ENCODE measurements around the gene HIBCH. TPM values are rescaled to one million over a fixed set of nuclear protein-coding genes. Genes with fewer than 3 reads are reported as not detected.

The HIBCH gene
- total RNA-seq, 1 donor from 2014 or later, result 33.7 TPM

DNA sequence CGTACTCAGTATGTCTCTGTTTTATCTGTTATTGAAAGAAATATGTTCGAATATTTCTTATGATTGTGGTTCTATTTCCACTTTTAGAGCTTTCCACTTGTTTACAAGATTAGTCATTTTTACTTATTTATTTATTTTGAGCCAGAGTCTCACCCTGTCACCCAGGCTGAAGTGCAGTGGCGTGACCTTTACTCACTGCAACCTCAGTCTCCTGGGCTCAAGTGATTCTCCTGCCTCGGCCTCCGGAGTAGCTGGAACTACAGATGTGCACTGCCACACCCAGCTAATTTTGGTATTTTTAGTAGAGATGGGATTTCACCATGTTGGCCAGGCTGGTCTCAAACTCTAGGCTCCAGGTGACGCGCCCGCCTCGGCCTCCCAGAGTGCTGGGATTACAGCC is 53.3 kb downstream of the HIBCH start:
- Mint-ChIP-seq H3K36me3 (ENCODE audit: low read depth) (peaks cover 9% of the 10 kb centered on the region), H3K4me3 (no peak overlapping the region), H3K27me3 (ENCODE audit: low read depth) (no peaks in the 10 kb centered on the region), H3K9me3 (peaks cover 3% of the 10 kb centered on the region), H3K27ac (ENCODE audit: unreplicated experiment) (no peak overlapping the region), H3K4me1 (no peaks in the 10 kb centered on the region)
- DNase-seq (ENCODE audit: low read depth, low spot score), result no peak
- TF ChIP-seq, protein P1, sequence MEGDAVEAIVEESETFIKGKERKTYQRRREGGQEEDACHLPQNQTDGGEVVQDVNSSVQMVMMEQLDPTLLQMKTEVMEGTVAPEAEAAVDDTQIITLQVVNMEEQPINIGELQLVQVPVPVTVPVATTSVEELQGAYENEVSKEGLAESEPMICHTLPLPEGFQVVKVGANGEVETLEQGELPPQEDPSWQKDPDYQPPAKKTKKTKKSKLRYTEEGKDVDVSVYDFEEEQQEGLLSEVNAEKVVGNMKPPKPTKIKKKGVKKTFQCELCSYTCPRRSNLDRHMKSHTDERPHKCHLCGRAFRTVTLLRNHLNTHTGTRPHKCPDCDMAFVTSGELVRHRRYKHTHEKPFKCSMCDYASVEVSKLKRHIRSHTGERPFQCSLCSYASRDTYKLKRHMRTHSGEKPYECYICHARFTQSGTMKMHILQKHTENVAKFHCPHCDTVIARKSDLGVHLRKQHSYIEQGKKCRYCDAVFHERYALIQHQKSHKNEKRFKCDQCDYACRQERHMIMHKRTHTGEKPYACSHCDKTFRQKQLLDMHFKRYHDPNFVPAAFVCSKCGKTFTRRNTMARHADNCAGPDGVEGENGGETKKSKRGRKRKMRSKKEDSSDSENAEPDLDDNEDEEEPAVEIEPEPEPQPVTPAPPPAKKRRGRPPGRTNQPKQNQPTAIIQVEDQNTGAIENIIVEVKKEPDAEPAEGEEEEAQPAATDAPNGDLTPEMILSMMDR (conservative IDR thresholded peaks at IDR 0.05), result no peak

DNA sequence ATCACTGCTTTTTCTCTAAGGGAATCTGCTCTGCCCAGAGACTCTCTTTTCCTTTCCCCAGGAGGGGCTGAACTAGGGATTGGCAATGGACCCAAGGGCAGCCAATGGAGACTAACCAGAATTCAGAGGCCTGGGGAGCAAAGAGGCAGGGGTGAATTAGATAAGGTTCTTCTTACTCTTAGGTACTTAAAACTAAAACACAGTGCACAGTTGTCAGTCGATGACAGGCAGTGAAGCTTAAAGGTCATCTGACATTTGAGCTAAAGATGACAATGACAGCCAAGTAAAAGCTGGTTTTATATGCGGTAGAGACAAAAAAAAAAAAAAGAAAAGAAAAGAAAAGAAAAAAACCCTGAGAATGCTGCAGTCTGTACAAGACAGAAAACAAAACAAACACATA is 57.8 kb downstream of the HIBCH start:
- H3K4me1 Mint-ChIP-seq, result no peaks in the 10 kb centered on the region
- DNase-seq (ENCODE audit: low read depth, low spot score), result no peak
- TF ChIP-seq, protein P1 (conservative IDR thresholded peaks at IDR 0.05), result no peak
- no peak overlapping the region for H3K27ac Mint-ChIP-seq (ENCODE audit: unreplicated experiment)
- peaks cover 6% of the 10 kb centered on the region for H3K9me3 Mint-ChIP-seq
- H3K4me3 Mint-ChIP-seq, result no peak overlapping the region
- H3K27me3 Mint-ChIP-seq (ENCODE audit: low read depth), result no peaks in the 10 kb centered on the region
- peaks cover 26% of the 10 kb centered on the region for H3K36me3 Mint-ChIP-seq (ENCODE audit: low read depth)

DNA sequence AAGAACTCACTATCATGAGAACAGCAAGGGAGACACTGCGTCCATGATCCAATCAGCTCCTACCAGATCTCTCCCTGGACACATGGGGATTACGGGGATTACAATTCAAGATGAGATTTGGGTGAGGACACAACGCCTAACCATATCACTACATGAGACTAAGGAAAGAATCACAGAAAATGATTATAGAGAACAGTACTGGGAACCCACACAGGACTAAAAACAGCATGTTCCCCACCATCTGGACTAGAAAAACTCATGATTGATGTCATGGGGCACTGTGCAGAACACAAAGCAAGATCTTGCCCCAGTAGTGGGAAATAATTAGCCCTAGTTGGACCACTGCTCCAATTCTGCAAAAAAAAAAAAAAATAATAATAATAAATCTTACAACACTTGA is 63.5 kb downstream of the HIBCH start:
- TF ChIP-seq, protein P1 (conservative IDR thresholded peaks at IDR 0.05), result no peak
- Mint-ChIP-seq H3K4me3 (no peak overlapping the region), H3K27me3 (ENCODE audit: low read depth) (no peaks in the 10 kb centered on the region), H3K9me3 (peaks cover 4% of the 10 kb centered on the region), H3K27ac (ENCODE audit: unreplicated experiment) (no peak overlapping the region), H3K36me3 (ENCODE audit: low read depth) (peaks cover 23% of the 10 kb centered on the region), H3K4me1 (no peaks in the 10 kb centered on the region)
- no peak for DNase-seq (ENCODE audit: low read depth, low spot score)

DNA sequence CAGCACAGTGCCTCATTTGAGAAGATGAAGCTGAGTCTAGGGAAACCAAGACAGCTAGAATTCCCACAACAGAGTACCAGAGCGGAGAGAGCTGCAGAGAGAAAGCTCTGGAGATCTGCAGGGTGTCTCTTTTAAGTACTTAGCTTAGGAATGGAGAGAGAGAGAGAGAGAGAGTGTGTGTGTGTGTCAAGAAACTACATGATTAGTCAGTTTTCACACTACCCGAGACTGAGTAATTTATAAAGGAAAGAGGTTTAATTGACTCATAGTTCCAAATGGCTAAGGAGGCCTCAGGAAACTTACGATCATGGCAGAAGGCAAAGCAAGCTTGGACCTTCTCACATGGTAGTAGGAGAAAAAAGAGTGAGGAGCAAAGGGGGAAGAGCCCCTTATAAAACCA is 64.0 kb downstream of the HIBCH start:
- H3K4me3 Mint-ChIP-seq, result no peak overlapping the region
- TF ChIP-seq, protein P1 (conservative IDR thresholded peaks at IDR 0.05), result no peak
- H3K4me1 Mint-ChIP-seq, result no peaks in the 10 kb centered on the region
- H3K9me3 Mint-ChIP-seq, result peaks cover 4% of the 10 kb centered on the region
- no peaks in the 10 kb centered on the region for H3K27me3 Mint-ChIP-seq (ENCODE audit: low read depth)
- DNase-seq (ENCODE audit: low read depth, low spot score), result no peak
- peaks cover 23% of the 10 kb centered on the region for H3K36me3 Mint-ChIP-seq (ENCODE audit: low read depth)
- no peak overlapping the region for H3K27ac Mint-ChIP-seq (ENCODE audit: unreplicated experiment)

DNA sequence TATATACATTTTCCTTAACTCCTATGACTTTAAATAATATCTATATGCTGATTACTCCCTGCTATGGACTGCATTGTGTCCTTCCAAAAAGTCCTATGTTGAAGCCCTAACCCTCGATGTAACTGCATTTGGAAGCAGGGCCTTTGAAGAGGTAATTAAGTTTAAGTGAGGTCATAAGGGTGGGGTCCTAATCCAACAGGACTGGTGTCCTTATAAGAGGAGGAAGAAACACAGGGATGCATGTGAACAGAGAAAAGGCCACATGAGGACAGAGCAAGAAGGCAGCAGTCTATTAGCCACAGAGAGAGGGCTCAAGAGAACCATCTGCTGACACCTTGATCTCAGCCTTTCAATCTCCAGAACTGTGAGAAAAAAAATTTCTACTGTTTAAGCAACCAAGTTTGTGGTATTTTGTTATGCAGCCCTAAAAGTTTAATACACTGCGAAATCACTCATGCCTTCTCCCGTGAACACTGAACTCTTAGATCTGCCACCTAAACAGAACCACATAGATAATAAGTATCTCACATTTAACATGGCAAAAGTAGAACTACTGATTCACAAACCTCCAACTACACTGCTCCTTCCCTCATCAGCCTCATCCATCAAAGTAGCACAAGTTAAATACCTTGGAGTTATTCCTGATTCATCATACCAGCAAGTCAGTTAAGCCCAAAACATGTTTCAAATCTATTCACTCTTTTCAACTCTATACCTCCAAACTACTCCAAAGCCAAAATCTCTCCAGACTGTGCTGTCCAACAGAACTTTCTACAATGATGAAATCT is 65.4 kb downstream of the HIBCH start:
- Mint-ChIP-seq H3K4me1 (no peaks in the 10 kb centered on the region), H3K36me3 (ENCODE audit: low read depth) (peaks cover 19% of the 10 kb centered on the region), H3K27me3 (ENCODE audit: low read depth) (no peaks in the 10 kb centered on the region), H3K4me3 (no peak overlapping the region), H3K9me3 (peaks cover 4% of the 10 kb centered on the region), H3K27ac (ENCODE audit: unreplicated experiment) (no peak overlapping the region)
- TF ChIP-seq, protein P1 (conservative IDR thresholded peaks at IDR 0.05), result no peak
- no peak for DNase-seq (ENCODE audit: low read depth, low spot score)

Data from neural crest cell (in vitro differentiated cells).